ENCODE measurements around the gene XYLT1. TPM values are rescaled to one million over a fixed set of nuclear protein-coding genes. Genes with fewer than 3 reads are reported as not detected.

The XYLT1 gene
- total and polyA plus RNA-seq, 2 of the 4 experiments (the other 2 are of a cell fraction), result 9.0 to 12.7 TPM

DNA sequence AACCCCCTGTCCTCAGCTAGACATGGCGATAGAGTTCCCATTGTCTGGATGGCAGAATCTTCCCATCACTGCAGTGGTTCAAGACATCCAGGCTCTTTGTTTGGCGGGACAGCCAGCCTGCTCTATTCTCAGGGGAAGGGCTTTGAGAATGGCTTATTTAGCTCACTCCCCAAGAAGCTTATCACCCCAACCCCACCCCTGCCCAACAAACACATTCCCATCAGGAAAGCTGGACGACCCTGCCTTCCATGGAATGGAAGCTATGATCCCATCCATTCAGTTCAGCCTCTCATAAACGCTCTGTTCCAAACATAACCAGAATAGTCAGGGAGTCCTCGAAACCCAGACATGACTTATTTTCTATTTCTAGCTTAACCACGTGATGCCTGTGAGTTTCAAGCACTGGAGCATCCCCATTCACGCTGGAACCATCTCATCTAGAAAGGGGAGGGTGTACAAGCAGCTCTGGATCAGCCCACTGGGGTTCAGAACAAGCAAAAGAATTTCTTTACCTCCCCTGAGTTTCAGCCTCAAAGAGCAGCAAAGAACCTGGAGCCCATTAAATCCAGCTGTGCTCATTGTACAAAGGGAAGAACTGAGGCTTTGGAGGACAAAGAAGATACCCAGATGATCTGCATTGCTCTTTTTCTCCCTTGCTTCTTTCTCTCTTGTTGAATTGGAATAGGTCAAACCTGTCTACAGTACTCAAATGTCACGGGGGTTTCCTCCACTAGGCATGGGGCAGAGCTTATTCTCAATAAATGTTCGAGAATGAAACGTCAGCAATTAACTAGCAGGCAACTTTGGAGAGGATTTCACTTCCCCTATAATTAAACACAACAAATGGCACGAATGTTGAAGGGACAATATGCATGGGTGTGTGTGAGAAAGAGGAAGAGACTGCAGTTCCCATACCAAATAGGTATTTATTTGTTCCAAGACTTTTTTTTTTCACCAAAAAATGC is 93.1 kb downstream of the XYLT1 start:
- Histone ChIP-seq H4K5ac (ENCODE audit: low read depth, low read length) (no peak overlapping the region), H3K4me3 (ENCODE audit: insufficient read depth, low read depth, low read length) (no peak overlapping the region), H2BK5ac (ENCODE audit: low read depth, low read length, poor library complexity, severe bottlenecking) (no peak overlapping the region), H2AK9ac (replicated peaks; ENCODE audit: low read depth, low read length, poor library complexity) (peak overlapping the region; percentile 89), H2AK5ac (ENCODE audit: low read depth, low read length) (no peak overlapping the region), H3K79me1 (ENCODE audit: low read depth in 1 of 2, low read length in 2 of 2) (peaks cover 7 to 61% of the 10 kb centered on the region in 2 experiments; a peak in 3 of 4 replicates), H3K4ac (ENCODE audit: low read depth, low read length) (no peak overlapping the region), H4K91ac (ENCODE audit: insufficient read depth, low read depth, low read length) (no peak overlapping the region), H4K8ac (ENCODE audit: low read depth in 2 of 2, low read length in 2 of 2) (no peak overlapping the region), H3K27me3 (ENCODE audit: control insufficient read depth, insufficient read depth, low read length) (no peaks in the 10 kb centered on the region), H3K14ac (replicated peaks; ENCODE audit: low read depth, low read length) (no peak overlapping the region), H3K9me1 (ENCODE audit: insufficient read depth, low read length) (peaks cover 11% of the 10 kb centered on the region), H2BK20ac (ENCODE audit: low read depth, low read length) (no peak overlapping the region), H3K27ac (ENCODE audit: insufficient read depth, low read length) (no peak overlapping the region), H3K36me3 (ENCODE audit: control insufficient read depth, insufficient read depth, low read length) (no peaks in the 10 kb centered on the region), H2BK120ac (ENCODE audit: low read depth, low read length) (no peak overlapping the region), H3K9me3 (ENCODE audit: control insufficient read depth, insufficient read depth, low read length) (no peaks in the 10 kb centered on the region), H3K18ac (ENCODE audit: low read depth, low read length) (no peak overlapping the region), H3K56ac (ENCODE audit: extremely low read depth, insufficient read depth, low read length) (no peak overlapping the region), H2BK15ac (ENCODE audit: low read depth, low read length) (no peak overlapping the region), H3K4me1 (ENCODE audit: control insufficient read depth, insufficient read depth, low read length) (peaks cover 8% of the 10 kb centered on the region), H4K20me1 (ENCODE audit: insufficient read depth, low read length) (peaks cover 48% of the 10 kb centered on the region), H3K23ac (ENCODE audit: low read depth, low read length) (no peak overlapping the region), H3K4me2 (ENCODE audit: low read depth, low read length) (no peak overlapping the region), H3K9ac (ENCODE audit: low read depth, low read length) (no peak overlapping the region), H2AFZ (replicated peaks; ENCODE audit: low read length, poor library complexity) (no peak overlapping the region)
- in situ Hi-C loops (cut with MboI; ENCODE audit: low sequenced_read_pairs), result no loop called here
- no TSS peak for BruUV-seq (replicated peaks)
- POLR2A ChIA-PET (ENCODE audit: unreplicated experiment), result no interaction called here
- ATAC-seq (ENCODE audit: low read depth) (no peak), DNase-seq (no peak)
- CTCF ChIA-PET, result interaction anchor here (1.1 kb wide), 1 partner anchor 33 kb away, joined by 3 read pairs; no protein-coding TSS in a partner anchor
- WGBS, 2 experiments (ENCODE audit: extremely low coverage in 2 of 2, insufficient read length in 1 of 2), result 74% methylated on average over 4 of the region's 11 CpGs; no CpG with 5 or more reads in 1 of the 2 experiments
- intact Hi-C loops (cut with micrococcal nuclease), result no loop called here
- dilution Hi-C loops (cut with HindIII; ENCODE audit: low sequenced_read_pairs, unreplicated experiment), result no loop called here
- TF ChIP-seq CHD1 (IDR thresholded peaks at IDR 0.05; ENCODE audit: low read depth, low read length) (no peak), MAZ (IDR thresholded peaks at IDR 0.05; ENCODE audit: borderline replicate concordance, low read depth, low read length) (no peak), CEBPB (IDR thresholded peaks at IDR 0.05; ENCODE audit: low read depth, low read length) (no peak), POLR2A (IDR thresholded peaks at IDR 0.05; ENCODE audit: low read depth, low read length) (no peak), NFE2L2 (IDR thresholded peaks at IDR 0.05; ENCODE audit: low read depth, low read length) (no peak), RAD21 (IDR thresholded peaks at IDR 0.05; ENCODE audit: low read length) (no peak), RCOR1 (IDR thresholded peaks at IDR 0.05; ENCODE audit: insufficient replicate concordance, low read length) (no peak), MXI1 (IDR thresholded peaks at IDR 0.05; ENCODE audit: borderline replicate concordance, low read depth, low read length) (no peak), SMC3 (IDR thresholded peaks at IDR 0.05; ENCODE audit: low read depth, low read length) (no peak), RFX5 (IDR thresholded peaks at IDR 0.05; ENCODE audit: low read depth, low read length) (no peak), MAFK (IDR thresholded peaks at IDR 0.05; ENCODE audit: low read depth, low read length) (no peak)
- TF ChIP-seq, protein P1, sequence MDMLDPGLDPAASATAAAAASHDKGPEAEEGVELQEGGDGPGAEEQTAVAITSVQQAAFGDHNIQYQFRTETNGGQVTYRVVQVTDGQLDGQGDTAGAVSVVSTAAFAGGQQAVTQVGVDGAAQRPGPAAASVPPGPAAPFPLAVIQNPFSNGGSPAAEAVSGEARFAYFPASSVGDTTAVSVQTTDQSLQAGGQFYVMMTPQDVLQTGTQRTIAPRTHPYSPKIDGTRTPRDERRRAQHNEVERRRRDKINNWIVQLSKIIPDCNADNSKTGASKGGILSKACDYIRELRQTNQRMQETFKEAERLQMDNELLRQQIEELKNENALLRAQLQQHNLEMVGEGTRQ (IDR thresholded peaks at IDR 0.05; ENCODE audit: low read depth, low read length), result no peak
- TF ChIP-seq, protein P2, sequence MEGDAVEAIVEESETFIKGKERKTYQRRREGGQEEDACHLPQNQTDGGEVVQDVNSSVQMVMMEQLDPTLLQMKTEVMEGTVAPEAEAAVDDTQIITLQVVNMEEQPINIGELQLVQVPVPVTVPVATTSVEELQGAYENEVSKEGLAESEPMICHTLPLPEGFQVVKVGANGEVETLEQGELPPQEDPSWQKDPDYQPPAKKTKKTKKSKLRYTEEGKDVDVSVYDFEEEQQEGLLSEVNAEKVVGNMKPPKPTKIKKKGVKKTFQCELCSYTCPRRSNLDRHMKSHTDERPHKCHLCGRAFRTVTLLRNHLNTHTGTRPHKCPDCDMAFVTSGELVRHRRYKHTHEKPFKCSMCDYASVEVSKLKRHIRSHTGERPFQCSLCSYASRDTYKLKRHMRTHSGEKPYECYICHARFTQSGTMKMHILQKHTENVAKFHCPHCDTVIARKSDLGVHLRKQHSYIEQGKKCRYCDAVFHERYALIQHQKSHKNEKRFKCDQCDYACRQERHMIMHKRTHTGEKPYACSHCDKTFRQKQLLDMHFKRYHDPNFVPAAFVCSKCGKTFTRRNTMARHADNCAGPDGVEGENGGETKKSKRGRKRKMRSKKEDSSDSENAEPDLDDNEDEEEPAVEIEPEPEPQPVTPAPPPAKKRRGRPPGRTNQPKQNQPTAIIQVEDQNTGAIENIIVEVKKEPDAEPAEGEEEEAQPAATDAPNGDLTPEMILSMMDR (conservative IDR thresholded peaks at IDR 0.05; ENCODE audit: low read depth, low read length), result no peak
